Kidney (tissue), 14 donors: ENCODE data around the gene CAND2. TPM values are rescaled to one million over a fixed set of nuclear protein-coding genes. Genes with fewer than 3 reads are reported as not detected.

Source experiments
- DNase-seq, 5 donors: peaks; one replicate each; pipeline ENCODE4 v3.0.0-alpha.2; 2013 to 2020
- FAIRE-seq: peaks from 2 replicates; lab custom pipeline; 2012; peaks lifted over from hg19 to GRCh38; lab: Jason Lieb, UNC
- H3K27ac ChIP-seq, 2 donors: one replicate each; pipeline ENCODE4 v1.7.0; 2013; ENCODE audit warnings: low read depth in 2 of 2, low read length in 2 of 2, inconsistent platforms in 1 of 2
- H3K27me3 ChIP-seq: one replicate; pipeline ENCODE4 v1.7.1; 2013; ENCODE audit warnings: low read length, inconsistent platforms; ENCODE audit not compliant: control insufficient read depth, insufficient read depth
- H3K36me3 ChIP-seq, 3 donors: one replicate each; pipeline versions ENCODE4 v1.7.0 to v1.7.1; 2013; ENCODE audit warnings: low read length in 3 of 3, control low read depth in 1 of 3, inconsistent platforms in 1 of 3; ENCODE audit not compliant: insufficient read depth in 3 of 3, control insufficient read depth in 2 of 3
- H3K4me1 ChIP-seq, 3 donors: one replicate each; pipeline versions ENCODE4 v1.7.0 to v1.7.1; 2013; ENCODE audit warnings: low read length in 3 of 3, inconsistent platforms in 1 of 3, low read depth in 1 of 3; ENCODE audit not compliant: control insufficient read depth in 2 of 3, insufficient read depth in 2 of 3
- H3K4me3 ChIP-seq, 3 donors: one replicate each; pipeline versions ENCODE4 v1.7.0 to v1.8.1; 2013; ENCODE audit warnings: low read length in 3 of 3, control low read depth in 1 of 3, inconsistent platforms in 1 of 3
- H3K9ac ChIP-seq, 3 donors: one replicate each; pipeline versions ENCODE4 v1.7.0 to v1.7.1; 2013; ENCODE audit warnings: low read length in 3 of 3, control low read depth in 1 of 3, inconsistent platforms in 1 of 3
- H3K9me3 ChIP-seq, 3 donors: one replicate each; pipeline versions ENCODE4 v1.7.0 to v1.7.1; 2013; ENCODE audit warnings: low read length in 3 of 3, control low read depth in 1 of 3, inconsistent platforms in 1 of 3; ENCODE audit not compliant: control insufficient read depth in 2 of 3, insufficient read depth in 1 of 3
- CTCF ChIP-seq: IDR thresholded peaks from 3 replicates; pipeline ENCODE4 v1.5.1; 2012; ENCODE audit warnings: mild to moderate bottlenecking, moderate library complexity, borderline replicate concordance; ENCODE audit not compliant: insufficient read depth; ENCODE audit errors: extremely low read depth
- intact Hi-C: fragments of 100-400 bp; cut with DNase I; formaldehyde crosslinking; loops from one replicate; pipeline ENCODE4 v1.11.1; 2022
- polyA plus RNA-seq: library from polyadenylated mRNA; stranded (reverse); fragments of 350-450 nt; fragmentation: Illumina TruSeq; extraction: RNeasy Lipid Tissue Mini Kit (QIAGEN cat#74804); gene quantifications from one replicate; pipeline ENCODE4 v1.2.3, GENCODE V29; 2014; ENCODE audit warnings: low read depth, low replicate concordance; ENCODE audit not compliant: insufficient read depth
- total RNA-seq: library from RNA; stranded (reverse); fragmentation: NEBNext Ultra II Directional; extraction: Animal tissue kit (Norgen Biotek cat#: 25700); gene quantifications from one replicate; pipeline ENCODE4 v1.2.1, GENCODE V29; 2021
- donor health status: control.
- donor health status: control.
- donor health status: control.
- donor health status: control.
- donor health status: control.
- donor health status: DM: yes; HTN: yes; CAD: no.
- donor health status: Normal renal cell carcinoma (clear cell type).

CAND2 gene
- total and polyA plus RNA-seq, 2 donors from 2014 or later: 3.9 to 7.1 TPM

DNA sequence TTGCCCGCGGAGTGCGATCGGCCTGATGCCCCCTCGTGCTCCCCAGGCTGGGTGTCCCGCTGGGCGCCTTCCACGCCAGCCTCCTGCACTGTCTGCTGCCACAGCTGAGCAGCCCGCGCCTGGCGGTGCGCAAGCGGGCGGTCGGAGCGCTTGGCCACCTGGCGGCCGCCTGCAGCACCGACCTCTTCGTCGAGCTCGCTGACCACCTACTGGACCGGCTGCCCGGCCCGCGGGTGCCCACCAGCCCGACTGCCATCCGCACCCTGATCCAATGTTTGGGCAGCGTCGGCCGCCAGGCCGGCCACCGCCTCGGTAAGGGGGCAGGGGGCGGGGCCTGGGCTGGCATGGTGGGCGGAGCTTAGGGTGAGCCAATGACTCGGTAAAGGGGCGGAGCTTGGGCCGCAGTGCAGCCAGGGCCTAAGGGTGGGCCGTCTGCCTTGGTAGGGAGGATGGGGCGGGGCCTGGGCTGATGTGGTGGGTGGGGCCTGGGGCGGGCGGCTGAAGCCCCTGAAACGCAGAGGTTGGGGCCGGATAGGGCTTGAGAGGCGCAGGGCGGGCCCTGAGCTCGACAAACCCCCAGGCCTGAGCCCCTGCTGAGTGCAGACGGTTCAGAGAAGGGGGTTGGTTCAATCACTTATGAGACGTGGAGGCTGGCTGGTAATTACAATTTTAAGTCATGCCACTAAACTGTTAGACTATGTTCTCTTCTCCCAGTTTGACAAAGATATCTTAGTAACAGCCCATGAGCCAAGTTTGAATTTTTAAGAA is 13.7 kb downstream of the CAND2 start:
- H3K36me3 ChIP-seq: peaks cover 0 to 4% (median 0%) of the 10 kb centered on the region in 3 donors
- H3K27ac ChIP-seq: peak overlapping the region; percentile 62 to 71
- intact Hi-C loops: no loop called here
- H3K9ac ChIP-seq: peak overlapping the region; percentile 20 to 60 (median 31)
- H3K4me1 ChIP-seq: peaks cover 3 to 4% (median 3%) of the 10 kb centered on the region in 3 donors
- peak overlapping the region; percentile 7 to 63 (median 54) for H3K4me3 ChIP-seq
- peak; percentile 56 for TF ChIP-seq CTCF
- H3K9me3 ChIP-seq: no peaks in the 10 kb centered on the region
- FAIRE-seq (no peak), DNase-seq (peak; percentile 97 to 98 (median 98))
- H3K27me3 ChIP-seq: no peaks in the 10 kb centered on the region

- TF ChIP-seq CTCF: no peak
- Histone ChIP-seq H3K4me1 (peaks cover 3 to 4% (median 3%) of the 10 kb centered on the region in 3 donors), H3K27ac (no peak overlapping the region), H3K9me3 (no peaks in the 10 kb centered on the region), H3K4me3 (no peak overlapping the region), H3K36me3 (peaks cover 0 to 4% (median 0%) of the 10 kb centered on the region in 3 donors), H3K9ac (no peak overlapping the region), H3K27me3 (no peaks in the 10 kb centered on the region)
- FAIRE-seq (no peak), DNase-seq (peak in 2 of 5 donors; percentile 64 to 66)
- intact Hi-C loops: no loop called here
These were observed 14.5 kb downstream of the CAND2 start for GRCh38 chr3:12810961-12811360.

DNA sequence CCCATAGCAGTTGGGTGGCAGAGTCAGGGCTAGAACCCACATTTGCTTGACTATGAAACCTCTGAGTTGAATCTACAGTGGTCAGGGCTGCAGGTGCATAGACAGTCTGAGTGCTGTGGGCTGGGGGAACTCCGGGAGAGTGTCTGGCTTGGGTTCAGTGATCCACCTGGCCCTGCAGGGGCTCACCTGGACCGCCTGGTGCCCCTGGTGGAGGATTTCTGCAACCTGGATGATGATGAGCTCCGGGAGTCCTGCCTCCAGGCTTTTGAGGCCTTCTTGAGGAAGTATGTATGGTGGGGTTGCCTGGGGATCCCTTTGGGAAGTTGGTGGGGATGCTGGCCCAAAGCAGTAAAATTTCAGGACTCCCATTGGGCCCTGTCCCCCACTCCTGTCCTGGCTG is 16.3 kb downstream of the CAND2 start:
- H3K27me3 ChIP-seq: no peaks in the 10 kb centered on the region
- intact Hi-C loops: no loop called here

More for the DNA sequence above, 16.3 kb downstream of the CAND2 start:
- no peak overlapping the region for H3K4me3 ChIP-seq
- no peak overlapping the region for H3K9ac ChIP-seq
- no peaks in the 10 kb centered on the region for H3K36me3 ChIP-seq
- no peak overlapping the region for H3K27ac ChIP-seq
- H3K4me1 ChIP-seq: peaks cover 3 to 4% (median 3%) of the 10 kb centered on the region in 3 donors
- FAIRE-seq: no peak
- TF ChIP-seq CTCF: no peak
- no peak for DNase-seq
- no peaks in the 10 kb centered on the region for H3K9me3 ChIP-seq
